ENCODE data around the gene INPP5D. TPM values are rescaled to one million over a fixed set of nuclear protein-coding genes. Genes with fewer than 3 reads are reported as not detected.

The INPP5D gene
- total RNA-seq, 4 donors from 2014 or later: 6.5 to 18.7 (median 11.5) TPM

DNA sequence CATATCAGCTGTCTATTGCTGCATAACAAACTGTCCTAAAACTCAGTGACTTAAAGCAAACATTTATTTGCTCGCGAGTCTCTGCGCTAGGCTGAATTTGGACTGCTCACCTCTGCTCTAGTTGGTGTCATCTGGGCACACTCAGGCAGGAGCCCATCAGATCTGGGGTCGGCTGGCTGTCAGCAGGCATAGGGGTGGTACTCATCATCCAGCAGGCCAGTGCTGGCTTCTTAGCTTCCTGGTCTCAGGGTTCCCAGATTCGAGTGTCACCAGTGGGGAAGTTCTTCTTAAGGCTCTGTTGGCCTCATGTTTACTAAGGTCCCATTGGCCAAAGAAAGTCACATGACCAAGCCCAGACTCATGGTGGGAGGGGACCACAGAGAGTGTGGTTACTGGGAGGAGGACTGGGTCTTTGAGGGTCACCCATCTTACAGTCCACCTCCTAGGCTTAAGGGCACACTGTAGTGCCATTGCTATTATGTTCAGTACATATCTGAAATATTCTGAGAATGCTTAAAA lies 119.8 kb downstream of the INPP5D start:
- Histone ChIP-seq H3K36me3 (peaks cover 17% of the 10 kb centered on the region), H3K4me3 (no peak overlapping the region), H3K4me1 (no peaks in the 10 kb centered on the region), H3K27me3 (no peaks in the 10 kb centered on the region), H3K9me3 (no peaks in the 10 kb centered on the region), H3K27ac (no peak overlapping the region)
- WGBS: 94% methylated on average over 5 of the region's 5 CpGs
- no peak for DNase-seq (ENCODE audit: low spot score in 2 of 2)
- TF ChIP-seq EP300 (IDR thresholded peaks at IDR 0.05): no peak
- no peak for TF ChIP-seq POLR2A (IDR thresholded peaks at IDR 0.05)
- TF ChIP-seq POLR2AphosphoS5 (IDR thresholded peaks at IDR 0.05): no peak
- TF ChIP-seq, protein P1, sequence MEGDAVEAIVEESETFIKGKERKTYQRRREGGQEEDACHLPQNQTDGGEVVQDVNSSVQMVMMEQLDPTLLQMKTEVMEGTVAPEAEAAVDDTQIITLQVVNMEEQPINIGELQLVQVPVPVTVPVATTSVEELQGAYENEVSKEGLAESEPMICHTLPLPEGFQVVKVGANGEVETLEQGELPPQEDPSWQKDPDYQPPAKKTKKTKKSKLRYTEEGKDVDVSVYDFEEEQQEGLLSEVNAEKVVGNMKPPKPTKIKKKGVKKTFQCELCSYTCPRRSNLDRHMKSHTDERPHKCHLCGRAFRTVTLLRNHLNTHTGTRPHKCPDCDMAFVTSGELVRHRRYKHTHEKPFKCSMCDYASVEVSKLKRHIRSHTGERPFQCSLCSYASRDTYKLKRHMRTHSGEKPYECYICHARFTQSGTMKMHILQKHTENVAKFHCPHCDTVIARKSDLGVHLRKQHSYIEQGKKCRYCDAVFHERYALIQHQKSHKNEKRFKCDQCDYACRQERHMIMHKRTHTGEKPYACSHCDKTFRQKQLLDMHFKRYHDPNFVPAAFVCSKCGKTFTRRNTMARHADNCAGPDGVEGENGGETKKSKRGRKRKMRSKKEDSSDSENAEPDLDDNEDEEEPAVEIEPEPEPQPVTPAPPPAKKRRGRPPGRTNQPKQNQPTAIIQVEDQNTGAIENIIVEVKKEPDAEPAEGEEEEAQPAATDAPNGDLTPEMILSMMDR (IDR thresholded peaks at IDR 0.05): no peak

DNA sequence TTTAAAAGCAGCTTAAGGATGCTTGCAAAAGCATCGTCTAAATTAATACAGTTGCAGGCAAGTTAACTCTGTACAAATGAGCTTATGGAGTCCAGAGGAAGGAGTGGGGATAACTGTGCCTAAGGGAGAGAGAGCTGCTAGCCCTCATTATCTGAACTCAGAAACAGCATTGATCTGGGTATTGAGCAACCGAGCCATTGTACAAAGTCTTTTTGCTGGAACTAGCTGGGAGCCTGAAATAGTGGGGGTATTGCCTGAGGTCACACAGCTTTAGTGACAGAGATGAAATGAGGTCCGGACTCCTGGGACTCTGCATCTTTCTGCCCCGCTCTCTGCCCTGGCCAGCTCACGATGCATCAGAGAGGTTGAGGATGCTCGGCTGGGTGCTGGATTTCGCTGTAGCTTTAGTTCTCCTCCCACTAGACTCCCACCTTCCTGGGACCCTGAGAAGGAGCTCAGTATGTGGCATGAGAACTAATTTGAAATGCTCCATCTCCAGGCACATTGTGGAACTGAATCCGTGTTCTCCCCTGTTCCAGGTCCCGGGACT lies 123.8 kb downstream of the INPP5D start:
- Histone ChIP-seq H3K9me3 (no peaks in the 10 kb centered on the region), H3K27ac (no peak overlapping the region), H3K27me3 (no peaks in the 10 kb centered on the region), H3K4me1 (no peaks in the 10 kb centered on the region), H3K4me3 (no peak overlapping the region), H3K36me3 (peaks cover 24% of the 10 kb centered on the region)
- WGBS: 91% methylated on average over 5 of the region's 9 CpGs
- DNase-seq (ENCODE audit: low spot score in 2 of 2): no peak
- TF ChIP-seq POLR2A (IDR thresholded peaks at IDR 0.05) (no peak), EP300 (IDR thresholded peaks at IDR 0.05) (no peak), POLR2AphosphoS5 (IDR thresholded peaks at IDR 0.05) (no peak)
- TF ChIP-seq, protein P1 (IDR thresholded peaks at IDR 0.05): no peak

DNA sequence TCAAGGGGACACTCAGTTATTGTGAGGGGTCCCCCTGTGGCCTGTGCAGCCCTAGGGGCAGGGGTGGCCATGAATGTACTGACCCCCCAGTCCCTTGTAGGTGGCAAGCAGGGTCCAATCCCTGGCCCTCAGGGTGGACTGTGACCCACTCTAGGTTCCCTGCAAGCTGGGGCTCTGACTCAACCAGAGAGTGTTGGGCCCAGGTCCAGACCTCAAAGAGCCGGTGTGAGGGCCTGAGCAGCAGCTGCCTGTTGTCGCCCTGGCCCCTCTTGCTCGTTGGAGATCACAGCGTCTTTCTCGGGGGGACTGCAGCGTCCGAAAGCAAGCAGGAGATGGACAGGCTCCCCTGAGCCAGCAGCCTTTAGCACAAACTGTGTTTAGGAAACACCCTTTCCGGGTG lies 124.5 kb downstream of the INPP5D start:
- Histone ChIP-seq H3K4me3 (no peak overlapping the region), H3K4me1 (no peaks in the 10 kb centered on the region), H3K9me3 (no peaks in the 10 kb centered on the region), H3K27me3 (no peaks in the 10 kb centered on the region), H3K36me3 (peaks cover 26% of the 10 kb centered on the region), H3K27ac (no peak overlapping the region)
- DNase-seq (ENCODE audit: low spot score in 2 of 2): no peak
- TF ChIP-seq EP300 (IDR thresholded peaks at IDR 0.05) (no peak), POLR2A (IDR thresholded peaks at IDR 0.05) (no peak)
- TF ChIP-seq, protein P1 (IDR thresholded peaks at IDR 0.05): no peak
- 75% methylated on average over 1 of the region's 8 CpGs for WGBS

DNA sequence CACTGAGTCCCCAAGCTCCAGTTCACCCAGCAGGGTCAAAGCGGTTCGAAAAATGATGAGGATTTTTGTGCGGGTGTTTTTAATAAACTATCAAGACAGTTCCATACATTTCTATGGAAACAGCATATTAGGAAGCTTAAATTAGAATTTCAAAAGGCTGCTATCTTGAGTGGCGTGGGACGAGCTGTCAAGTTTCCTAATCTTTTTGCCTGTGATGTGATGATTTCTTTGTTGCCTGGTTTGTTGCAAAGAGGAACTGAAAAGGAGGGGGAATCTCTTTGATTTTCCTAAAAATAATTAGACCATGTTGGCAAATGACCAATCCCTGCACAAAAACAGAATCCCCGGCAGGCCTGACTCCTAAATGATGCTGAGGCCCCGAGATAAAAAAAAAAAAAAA lies 125.2 kb downstream of the INPP5D start:
- Histone ChIP-seq H3K27ac (no peak overlapping the region), H3K4me1 (no peaks in the 10 kb centered on the region), H3K27me3 (no peaks in the 10 kb centered on the region), H3K36me3 (peaks cover 27% of the 10 kb centered on the region), H3K4me3 (no peak overlapping the region), H3K9me3 (no peaks in the 10 kb centered on the region)
- DNase-seq (ENCODE audit: low spot score in 2 of 2): no peak
- TF ChIP-seq, protein P1 (IDR thresholded peaks at IDR 0.05): no peak
- TF ChIP-seq POLR2AphosphoS5 (IDR thresholded peaks at IDR 0.05) (no peak), EP300 (IDR thresholded peaks at IDR 0.05) (no peak), POLR2A (IDR thresholded peaks at IDR 0.05) (no peak)
- 79% methylated on average over 7 of the region's 7 CpGs for WGBS

DNA sequence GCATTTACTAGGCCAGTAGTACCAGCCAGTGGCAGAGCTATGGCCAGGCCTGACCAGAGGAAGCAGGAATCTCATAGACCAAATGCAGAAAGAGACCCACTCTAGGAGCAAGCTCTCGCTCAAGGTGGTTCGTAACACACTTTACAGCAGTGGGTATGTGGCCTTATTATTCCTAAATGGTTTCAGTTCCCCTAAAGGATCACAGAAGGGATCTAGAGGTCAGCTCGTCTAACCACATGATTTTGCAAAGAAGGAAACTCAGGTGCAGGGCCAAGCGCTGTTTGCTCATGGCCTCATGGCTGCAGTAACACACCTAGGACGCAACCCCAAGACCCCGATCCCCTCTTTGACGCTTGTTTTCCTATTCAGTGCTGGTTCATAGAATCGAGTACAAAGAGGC lies 125.8 kb downstream of the INPP5D start:
- Histone ChIP-seq H3K36me3 (peaks cover 27% of the 10 kb centered on the region), H3K27me3 (no peaks in the 10 kb centered on the region), H3K4me3 (no peak overlapping the region), H3K27ac (no peak overlapping the region), H3K9me3 (no peaks in the 10 kb centered on the region), H3K4me1 (no peaks in the 10 kb centered on the region)
- 82% methylated on average over 8 of the region's 8 CpGs for WGBS
- no peak for DNase-seq (ENCODE audit: low spot score in 2 of 2)
- TF ChIP-seq EP300 (IDR thresholded peaks at IDR 0.05) (no peak), POLR2AphosphoS5 (IDR thresholded peaks at IDR 0.05) (no peak), POLR2A (IDR thresholded peaks at IDR 0.05) (no peak)
- TF ChIP-seq, protein P1 (IDR thresholded peaks at IDR 0.05): no peak

Data from suprapubic skin (tissue), 4 donors.